PC-3 (cell line): Measurements from ENCODE around the gene RNLS. TPM values are rescaled to one million over a fixed set of nuclear protein-coding genes. Genes with fewer than 3 reads are reported as not detected.

Source experiments
- ATAC-seq: fragments of 200-7000 bp; cut with Tn5 transposase; 2 replicates; pipeline ENCODE4 v1.9.1; 2020; ENCODE audit warnings: mild to moderate bottlenecking, moderate library complexity
- BruUV-seq: library from RNA; stranded (reverse); fragments of 400-500 nt; replicated peaks from 2 replicates; lab custom pipeline; 2021; lab: Mats Ljungman, UMichigan
- CTCF ChIA-PET: fragments of 300-600 bp; sonication (Branson Sonifier 250); formaldehyde crosslinking; loops from one replicate; lab custom pipeline; 2022; ENCODE audit warnings: antibody characterized with exemption; lab: Charles Lee
- POLR2A ChIA-PET: fragments of 300-600 bp; sonication (Branson Sonifier 250); formaldehyde crosslinking; loops from one replicate; lab custom pipeline; 2022; ENCODE audit warnings: antibody characterized with exemption; ENCODE audit not compliant: unreplicated experiment; lab: Charles Lee
- DNase-seq: peaks from one replicate; pipeline ENCODE4 v3.0.0-alpha.2; 2015
- H2AFZ ChIP-seq: fragments of 300-600 bp; sonication (generic); 2 replicates; pipeline ENCODE4 v1.6.0; 2016; ENCODE audit warnings: antibody characterized with exemption, low read length
- H3F3A ChIP-seq: fragments of 300-600 bp; sonication (generic); one replicate; pipeline ENCODE4 v1.6.0; 2017; ENCODE audit warnings: antibody characterized with exemption, low read length, control low read depth, mild to moderate bottlenecking; ENCODE audit not compliant: unreplicated experiment
- H3K27ac ChIP-seq: fragments of 300-600 bp; sonication (generic); 2 replicates; pipeline ENCODE4 v1.5.1; 2016; ENCODE audit warnings: mild to moderate bottlenecking, low read length
- H3K27me3 ChIP-seq: fragments of 300-600 bp; sonication (generic); 2 replicates; pipeline ENCODE4 v1.6.1; 2016; ENCODE audit warnings: low read length, mixed read lengths
- H3K36me3 ChIP-seq: fragments of 300-600 bp; sonication (generic); 2 replicates; pipeline ENCODE4 v1.6.1; 2016; ENCODE audit warnings: low read depth, mixed run types, low read length, mixed read lengths
- H3K4me1 ChIP-seq: fragments of 300-600 bp; sonication (generic); 2 replicates; pipeline ENCODE4 v1.5.1; 2016; ENCODE audit warnings: low read length; ENCODE audit not compliant: insufficient read depth
- H3K4me2 ChIP-seq: fragments of 300-600 bp; sonication (generic); 2 replicates; pipeline ENCODE4 v1.6.0; 2016; ENCODE audit warnings: low read length
- H3K4me3 ChIP-seq: fragments of 300-600 bp; sonication (generic); 2 replicates; pipeline ENCODE4 v1.5.1; 2016; ENCODE audit warnings: mild to moderate bottlenecking, low read length, mixed read lengths
- H3K79me2 ChIP-seq: fragments of 300-600 bp; sonication (generic); 2 replicates; pipeline ENCODE4 v1.6.1; 2017; ENCODE audit warnings: low read length, mixed read lengths
- H3K9ac ChIP-seq: fragments of 300-600 bp; sonication (generic); 2 replicates; pipeline ENCODE4 v1.6.0; 2016; ENCODE audit warnings: mild to moderate bottlenecking, low read length
- H3K9me2 ChIP-seq: fragments of 300-600 bp; sonication (generic); replicated peaks from 2 replicates; pipeline ENCODE4 v1.6.1; 2016; ENCODE audit warnings: mixed run types, low read length, mixed read lengths
- H3K9me3 ChIP-seq: fragments of 300-600 bp; sonication (generic); 2 replicates; pipeline ENCODE4 v1.6.1; 2016; ENCODE audit warnings: low read length, mixed read lengths
- H4K20me1 ChIP-seq: fragments of 300-600 bp; sonication (generic); 2 replicates; pipeline ENCODE4 v1.6.1; 2016; ENCODE audit warnings: low read length, mixed read lengths
- EZH2 ChIP-seq: fragments of 300-600 bp; sonication (generic); IDR thresholded peaks from one replicate; pipeline ENCODE4 v1.6.1; 2017; ENCODE audit warnings: antibody characterized with exemption, mild to moderate bottlenecking, low read length; ENCODE audit not compliant: unreplicated experiment
- EZH2phosphoT487 ChIP-seq: fragments of 300-600 bp; sonication (generic); IDR thresholded peaks from 2 replicates; pipeline ENCODE4 v1.6.1; 2018; ENCODE audit warnings: mild to moderate bottlenecking, antibody characterized with exemption, low read length, borderline replicate concordance
- intact Hi-C: fragments of 100-400 bp; cut with micrococcal nuclease; formaldehyde crosslinking; loops from 2 replicates; pipeline ENCODE4 v1.9.0; 2023
- total RNA-seq: library from RNA; depleted of rRNA; stranded (reverse); fragments of >200 nt; gene quantifications from 2 replicates; pipeline ENCODE4 v1.2.3, GENCODE V29; 2014
- TF ChIP-seq, protein P1 (sequence below): fragments of 300-600 bp; sonication (generic); conservative IDR thresholded peaks from 2 replicates; pipeline ENCODE4 v1.5.1; 2017; ENCODE audit warnings: antibody characterized with exemption, low read depth, mild to moderate bottlenecking, low read length

The RNLS gene
- total RNA-seq, 1 experiment from 2014 or later, result not detected

DNA sequence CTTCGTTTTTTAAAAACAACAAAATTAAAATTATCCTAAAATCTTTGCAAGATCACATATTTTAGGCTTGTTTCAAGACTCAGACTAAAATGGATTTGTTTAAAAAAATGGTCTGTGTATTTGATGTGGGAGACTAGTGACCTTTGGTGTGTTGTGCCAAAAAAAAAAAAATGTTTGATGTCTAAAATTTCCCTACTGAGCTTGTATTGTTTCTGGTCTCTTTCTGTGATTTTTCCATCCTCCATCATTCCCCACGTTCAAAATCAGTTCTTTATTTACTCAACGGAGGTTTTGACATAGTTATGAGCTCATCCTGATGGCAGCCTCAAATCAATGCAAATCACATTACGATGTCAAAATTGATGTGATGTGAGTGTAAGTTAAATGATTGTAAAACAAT, 326.2 kb downstream of the RNLS start:
- Histone ChIP-seq H3K79me2 (no peaks in the 10 kb centered on the region), H4K20me1 (no peaks in the 10 kb centered on the region), H3K27me3 (no peaks in the 10 kb centered on the region), H3K9ac (no peak overlapping the region), H3K4me2 (no peak overlapping the region), H2AFZ (no peak overlapping the region), H3K27ac (no peak overlapping the region), H3K9me3 (no peaks in the 10 kb centered on the region), H3K4me1 (no peaks in the 10 kb centered on the region), H3K36me3 (no peaks in the 10 kb centered on the region), H3K4me3 (no peak overlapping the region), H3K9me2 (no peaks in the 10 kb centered on the region), H3F3A (no peaks in the 10 kb centered on the region)
- BruUV-seq, result no TSS peak
- TF ChIP-seq EZH2, result no peak
- TF ChIP-seq, protein P1, sequence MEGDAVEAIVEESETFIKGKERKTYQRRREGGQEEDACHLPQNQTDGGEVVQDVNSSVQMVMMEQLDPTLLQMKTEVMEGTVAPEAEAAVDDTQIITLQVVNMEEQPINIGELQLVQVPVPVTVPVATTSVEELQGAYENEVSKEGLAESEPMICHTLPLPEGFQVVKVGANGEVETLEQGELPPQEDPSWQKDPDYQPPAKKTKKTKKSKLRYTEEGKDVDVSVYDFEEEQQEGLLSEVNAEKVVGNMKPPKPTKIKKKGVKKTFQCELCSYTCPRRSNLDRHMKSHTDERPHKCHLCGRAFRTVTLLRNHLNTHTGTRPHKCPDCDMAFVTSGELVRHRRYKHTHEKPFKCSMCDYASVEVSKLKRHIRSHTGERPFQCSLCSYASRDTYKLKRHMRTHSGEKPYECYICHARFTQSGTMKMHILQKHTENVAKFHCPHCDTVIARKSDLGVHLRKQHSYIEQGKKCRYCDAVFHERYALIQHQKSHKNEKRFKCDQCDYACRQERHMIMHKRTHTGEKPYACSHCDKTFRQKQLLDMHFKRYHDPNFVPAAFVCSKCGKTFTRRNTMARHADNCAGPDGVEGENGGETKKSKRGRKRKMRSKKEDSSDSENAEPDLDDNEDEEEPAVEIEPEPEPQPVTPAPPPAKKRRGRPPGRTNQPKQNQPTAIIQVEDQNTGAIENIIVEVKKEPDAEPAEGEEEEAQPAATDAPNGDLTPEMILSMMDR, result no peak
- no peak for TF ChIP-seq EZH2phosphoT487
- ATAC-seq (no peak), DNase-seq (no peak)
- ChIA-PET CTCF (no interaction called here), POLR2A (no interaction called here)
- intact Hi-C loops, result no loop called here

DNA sequence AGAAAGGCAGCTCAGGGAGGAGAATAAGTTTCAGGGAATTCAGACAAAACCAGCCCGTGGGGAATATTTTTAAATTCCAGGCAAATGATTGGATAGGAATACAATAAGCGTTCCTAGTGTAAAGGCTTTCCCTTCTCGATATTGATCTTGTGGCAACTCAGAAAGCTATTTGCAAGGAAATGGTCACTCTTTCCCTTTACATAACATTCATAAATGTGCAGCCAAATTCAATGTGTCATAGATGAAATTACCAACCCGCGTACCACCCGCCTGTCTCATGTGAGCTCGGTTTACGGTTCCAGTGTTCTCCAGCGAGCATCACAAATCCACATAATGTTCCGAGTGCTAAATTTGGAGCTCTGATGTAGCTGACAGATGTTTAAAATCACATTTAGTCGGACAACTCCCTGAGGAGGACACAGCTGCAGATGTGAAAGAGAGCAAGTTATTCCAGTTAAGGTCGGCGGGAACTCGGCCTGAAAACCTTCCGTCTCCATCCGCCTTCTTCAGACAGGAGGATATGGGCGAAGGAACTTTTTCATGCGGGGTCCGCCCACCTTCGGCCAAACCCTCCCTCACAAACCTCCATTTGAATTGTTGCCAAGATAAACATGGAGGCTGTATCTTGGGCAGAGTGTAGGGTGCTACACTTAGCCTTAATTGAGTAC, 327.0 kb downstream of the RNLS start:
- Histone ChIP-seq H3K79me2 (no peaks in the 10 kb centered on the region), H3K9ac (no peak overlapping the region), H3K4me1 (no peaks in the 10 kb centered on the region), H3K27me3 (no peaks in the 10 kb centered on the region), H3K4me2 (no peak overlapping the region), H3K9me2 (no peaks in the 10 kb centered on the region), H3K9me3 (no peaks in the 10 kb centered on the region), H2AFZ (no peak overlapping the region), H4K20me1 (no peaks in the 10 kb centered on the region), H3F3A (no peaks in the 10 kb centered on the region), H3K36me3 (no peaks in the 10 kb centered on the region), H3K27ac (no peak overlapping the region), H3K4me3 (no peak overlapping the region)
- DNase-seq, result no peak
- POLR2A ChIA-PET, result no interaction called here
- no TSS peak for BruUV-seq
- no peak for ATAC-seq
- CTCF ChIA-PET, result no interaction called here
- intact Hi-C loops, result no loop called here
- TF ChIP-seq EZH2 (no peak), EZH2phosphoT487 (no peak)
- TF ChIP-seq, protein P1, result no peak

DNA sequence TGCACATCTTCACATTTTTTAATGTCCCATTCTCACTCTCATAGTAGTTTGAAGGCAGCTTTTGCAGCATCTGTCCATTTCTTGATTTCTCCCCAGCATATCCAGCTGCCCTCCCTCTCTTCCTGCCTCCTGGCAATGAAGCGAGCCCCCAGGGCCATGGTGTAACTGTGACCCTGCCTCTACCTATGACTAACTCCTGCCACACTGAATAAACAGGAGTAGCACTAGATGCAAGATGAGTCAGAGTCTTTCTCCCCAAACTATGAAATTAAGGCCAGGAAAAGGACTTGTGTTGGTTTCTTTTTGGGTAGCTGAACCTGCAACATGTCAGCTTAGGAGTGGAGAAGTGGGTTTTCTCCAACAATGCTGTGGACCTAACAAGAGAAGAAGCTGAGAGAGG, 329.0 kb downstream of the RNLS start:
- ChIA-PET CTCF (no interaction called here), POLR2A (no interaction called here)
- TF ChIP-seq EZH2, result no peak
- TF ChIP-seq, protein P1, result no peak
- TF ChIP-seq EZH2phosphoT487, result no peak
- Histone ChIP-seq H3F3A (no peaks in the 10 kb centered on the region), H3K27me3 (no peaks in the 10 kb centered on the region), H3K27ac (no peak overlapping the region), H3K9ac (no peak overlapping the region), H3K9me2 (no peaks in the 10 kb centered on the region), H3K36me3 (no peaks in the 10 kb centered on the region), H3K4me3 (no peak overlapping the region), H3K9me3 (no peaks in the 10 kb centered on the region), H3K4me1 (no peaks in the 10 kb centered on the region), H4K20me1 (no peaks in the 10 kb centered on the region), H2AFZ (no peak overlapping the region), H3K79me2 (no peaks in the 10 kb centered on the region), H3K4me2 (no peak overlapping the region)
- no peak for ATAC-seq
- no peak for DNase-seq
- intact Hi-C loops, result no loop called here
- no TSS peak for BruUV-seq
